Stimulated activated CD4-positive, alpha-beta T cell treated with anti-CD3 and anti-CD28 coated beads, Interleukin-1b, Interleukin-23, amount 100 ng/mL, for 48 hours (primary cell): ENCODE results near the gene QDPR.

Experiments
- DNase-seq: peaks from one replicate; pipeline ENCODE4 v3.0.0-alpha.2; 2020

The QDPR gene

GRCh38 chr4:17526695-17527477, 15.0 kb upstream of the QDPR start:
- no peak for DNase-seq

GRCh38 chr4:17523662-17524061, 11.8 kb upstream of the QDPR start:
- DNase-seq, result no peak

- no peak for DNase-seq
Observed at GRCh38 chr4:17521595-17521994, 9.7 kb upstream of the QDPR start.

GRCh38 chr4:17517664-17518063, 5.8 kb upstream of the QDPR start:
- no peak for DNase-seq

- DNase-seq, result no peak
Observed at GRCh38 chr4:17516980-17517379, 5.1 kb upstream of the QDPR start.

- DNase-seq, result no peak
Observed at GRCh38 chr4:17515445-17516407, 3.8 kb upstream of the QDPR start.

- DNase-seq, result no peak
Observed at GRCh38 chr4:17514865-17515264, 3.0 kb upstream of the QDPR start, which contains the start of gene CLRN2. Gene CLRN2 (plus strand): TSS chr4:17515165. CDS start chr4:17515267, 102 bp downstream.

GRCh38 chr4:17512973-17513665, 1.2 kb upstream of the QDPR start:
- DNase-seq, result no peak

GRCh38 chr4:17511509-17511949, 361 bp downstream of the QDPR start:
- DNase-seq, result peak; percentile 67

GRCh38 chr4:17511051-17511450, 839 bp downstream of the QDPR start:
- no peak for DNase-seq

GRCh38 chr4:17510582-17510981, 1.3 kb downstream of the QDPR start:
- DNase-seq, result no peak

- DNase-seq, result no peak
Observed at GRCh38 chr4:17504081-17504480, 7.8 kb downstream of the QDPR start.

GRCh38 chr4:17502756-17503155, 9.1 kb downstream of the QDPR start:
- no peak for DNase-seq

- DNase-seq, result no peak
Observed at GRCh38 chr4:17500574-17500973, 11.3 kb downstream of the QDPR start.

- DNase-seq, result no peak
Observed at GRCh38 chr4:17497890-17498523, 13.9 kb downstream of the QDPR start.

GRCh38 chr4:17494258-17495190, 17.4 kb downstream of the QDPR start:
- DNase-seq, result peak; percentile 16

GRCh38 chr4:17493619-17494018, 18.3 kb downstream of the QDPR start:
- no peak for DNase-seq

GRCh38 chr4:17492876-17493275, 19.0 kb downstream of the QDPR start:
- DNase-seq, result no peak

- no peak for DNase-seq
Observed at GRCh38 chr4:17492058-17492741, 19.7 kb downstream of the QDPR start.

- no peak for DNase-seq
Observed at GRCh38 chr4:17491196-17491595, 20.7 kb downstream of the QDPR start.

GRCh38 chr4:17490575-17491059, 21.3 kb downstream of the QDPR start:
- no peak for DNase-seq
